Breast epithelium (tissue), 3 donors: ENCODE data around the gene ALKBH3.

Source experiments
- CTCF ChIP-seq, 3 donors: fragments of 450-650 bp; IDR thresholded peaks; one replicate each; pipeline ENCODE4 v1.5.1; 2016 to 2017; ENCODE audit warnings: antibody characterized with exemption in 3 of 3, mild to moderate bottlenecking in 3 of 3, moderate library complexity in 3 of 3
- POLR2A ChIP-seq: fragments of 450-650 bp; IDR thresholded peaks from one replicate; pipeline ENCODE4 v1.6.1; 2016; ENCODE audit warnings: antibody characterized with exemption, mild to moderate bottlenecking, moderate library complexity

GRCh38 chr11:43874078-43874477 is 6.6 kb upstream of the ALKBH3 start:
- no peak for TF ChIP-seq CTCF (IDR thresholded peaks at IDR 0.05)
- TF ChIP-seq POLR2A = no peak
